ENCODE measurements around the gene DLL3.

Gene DLL3

DNA sequence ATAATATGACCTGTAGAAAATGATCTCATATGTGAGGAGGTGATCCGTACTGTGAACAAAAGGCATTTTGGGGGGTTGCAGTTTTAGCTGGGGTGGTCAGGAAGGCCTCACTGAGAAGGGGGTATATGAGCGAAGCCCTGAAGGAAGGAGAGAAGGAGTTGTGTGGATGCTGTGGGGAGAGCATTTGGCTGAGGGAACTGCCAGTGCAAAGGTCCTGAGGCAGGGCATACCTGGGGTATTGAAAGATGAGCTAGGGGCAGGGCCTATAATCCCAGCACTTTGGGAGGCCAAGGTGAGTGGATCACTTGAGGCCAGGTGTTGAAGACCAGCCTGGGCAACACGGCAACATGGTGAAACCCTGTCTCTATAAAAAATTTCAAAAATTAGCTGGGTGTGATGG, 18.7 kb downstream of the DLL3 start:
- DNase-seq (ENCODE audit: low read depth), result no peak

DNA sequence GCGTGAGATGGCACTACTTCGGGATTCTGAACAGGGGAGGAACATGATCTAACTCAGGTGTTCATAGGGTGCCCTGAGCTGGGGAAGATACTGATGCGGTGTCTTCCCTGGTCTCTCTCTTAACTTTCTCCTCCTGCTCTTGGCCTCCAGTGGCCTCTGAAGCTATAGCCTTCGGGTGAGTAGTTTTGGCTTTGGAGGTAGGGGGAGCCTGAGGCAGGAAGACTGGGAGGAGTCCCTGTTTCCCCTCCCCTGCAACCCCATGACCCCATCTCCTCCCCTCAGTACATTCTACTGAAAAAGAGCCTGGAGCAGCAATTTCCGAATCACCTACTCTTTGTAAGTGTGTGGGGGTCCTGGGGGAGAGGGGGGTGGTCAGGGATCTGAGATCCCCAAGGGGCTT, 19.7 kb downstream of the DLL3 start:
- no peak for DNase-seq (ENCODE audit: low read depth)

DNA sequence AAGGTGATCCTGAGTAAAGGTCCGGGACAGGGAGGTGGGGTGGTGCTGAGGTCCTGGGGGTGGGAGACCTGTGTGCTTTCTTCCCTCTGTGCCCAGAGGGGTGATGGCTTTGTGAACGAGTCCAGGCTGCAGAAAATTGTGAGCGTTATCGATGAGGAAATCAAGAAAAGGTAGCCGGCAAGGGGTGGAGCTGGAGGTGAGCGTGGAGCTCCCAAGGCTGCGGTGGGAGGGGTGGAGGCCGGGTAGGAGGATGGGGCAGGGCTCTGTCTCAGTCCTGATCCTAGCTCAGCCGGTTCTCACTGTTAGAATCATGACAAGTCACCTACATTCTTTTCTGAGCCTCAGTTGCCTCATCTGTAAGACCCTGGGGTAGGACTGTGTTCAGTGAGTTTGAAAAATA, 20.2 kb downstream of the DLL3 start:
- no peak for DNase-seq (ENCODE audit: low read depth)

DNA sequence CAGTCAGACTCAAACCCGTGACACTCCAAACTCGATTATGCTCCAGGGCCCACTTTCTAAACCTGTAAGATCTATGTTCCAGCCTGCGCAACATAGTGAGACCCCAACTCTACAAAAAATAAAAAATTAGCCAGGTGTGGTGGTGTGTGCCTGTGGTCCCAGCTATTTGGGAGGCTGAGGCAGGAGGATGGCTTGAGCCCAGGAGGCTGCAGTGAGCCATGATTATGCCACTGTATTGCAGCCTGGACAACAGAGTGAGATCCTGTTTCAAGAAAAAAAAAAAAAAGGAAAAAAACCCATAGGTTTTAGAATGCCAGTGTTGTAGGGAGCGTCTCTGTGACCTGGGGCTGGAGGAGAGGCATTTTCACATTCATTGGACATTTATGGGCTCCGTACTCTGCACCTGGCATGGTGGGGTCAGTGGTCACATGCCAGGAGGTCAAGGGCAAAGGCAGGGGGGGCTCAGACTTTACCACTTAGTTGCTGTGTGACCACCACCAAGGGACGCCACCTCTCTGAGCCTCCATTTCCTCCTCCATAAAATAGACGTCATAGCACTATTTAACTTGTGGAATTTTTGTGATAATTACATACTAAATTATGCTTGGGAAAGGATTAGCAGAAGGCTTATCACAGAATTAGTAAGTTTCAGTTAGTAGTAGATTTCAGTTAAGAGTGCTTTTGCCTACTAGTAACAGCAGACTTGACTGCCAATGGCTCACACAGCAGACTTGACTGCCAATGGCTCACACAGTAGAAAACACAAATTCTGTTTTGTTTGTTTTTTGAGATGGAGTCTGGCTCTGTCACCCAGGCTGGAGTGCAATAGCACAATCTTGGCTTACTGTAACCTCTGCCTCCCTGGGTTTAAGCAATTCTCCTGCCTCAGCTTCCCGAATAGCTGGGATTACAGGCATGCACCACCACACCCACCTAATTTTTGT, 22.1 kb downstream of the DLL3 start:
- no peak for DNase-seq (ENCODE audit: low read depth)

DNA sequence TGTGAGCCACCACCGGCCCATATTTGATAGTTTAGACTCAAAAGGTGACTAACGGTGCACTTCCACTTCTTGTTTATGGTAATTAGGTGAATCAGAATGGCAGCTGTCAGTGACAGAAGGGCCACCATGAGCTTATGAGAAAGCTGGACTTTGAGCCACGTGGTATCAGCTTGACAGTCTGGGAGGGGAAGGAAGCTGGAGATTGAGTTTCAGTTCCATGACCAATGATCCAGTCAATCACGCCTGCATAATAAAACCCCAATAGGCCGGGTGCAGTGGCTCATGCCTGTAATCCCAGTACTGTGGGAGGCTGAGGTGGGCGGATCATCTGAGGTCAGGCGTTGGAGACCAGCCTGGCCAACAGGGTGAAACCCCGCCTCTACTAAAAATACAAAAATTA, 25.7 kb downstream of the DLL3 start:
- DNase-seq (ENCODE audit: low read depth), result no peak

DNA sequence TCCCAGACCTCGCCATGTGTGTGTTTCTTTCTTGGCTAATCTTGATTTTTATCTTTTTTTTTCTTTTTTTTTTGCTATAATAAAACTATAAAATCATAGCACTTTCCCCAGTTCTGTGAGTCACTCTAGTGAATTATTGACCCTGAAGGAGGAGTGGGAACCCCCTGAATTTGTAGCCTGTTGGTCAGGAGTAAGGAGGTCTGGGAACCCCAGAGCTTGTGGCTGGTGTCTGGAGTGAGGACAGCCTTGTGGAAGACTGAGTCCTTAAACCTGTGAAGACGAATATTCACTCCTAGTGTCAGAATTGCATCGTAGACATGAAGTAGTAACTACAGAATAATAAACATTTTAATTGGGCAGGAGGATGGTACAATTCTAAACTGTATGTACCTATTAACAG, 26.5 kb downstream of the DLL3 start:
- DNase-seq (ENCODE audit: low read depth), result no peak

DNA sequence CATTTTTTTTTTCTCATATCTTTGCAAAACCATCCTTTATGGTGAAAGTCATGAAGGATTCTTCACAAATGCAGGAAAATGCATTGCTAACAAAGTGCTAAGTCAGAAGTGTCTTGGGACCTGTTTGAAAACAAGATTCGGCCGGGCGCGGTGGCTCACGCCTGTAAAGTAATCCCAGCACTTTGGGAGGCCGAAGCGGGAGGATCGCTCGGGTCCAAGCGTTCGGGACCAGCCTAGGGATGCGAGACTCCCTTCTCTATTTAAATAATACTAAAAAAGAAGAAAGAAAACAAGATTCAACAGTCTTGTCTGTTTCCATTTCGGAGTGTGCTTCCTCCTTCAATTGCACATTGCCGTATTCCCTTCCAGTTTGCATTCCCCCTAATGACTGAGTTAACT, 33.1 kb downstream of the DLL3 start:
- DNase-seq (ENCODE audit: low read depth), result no peak

DNA sequence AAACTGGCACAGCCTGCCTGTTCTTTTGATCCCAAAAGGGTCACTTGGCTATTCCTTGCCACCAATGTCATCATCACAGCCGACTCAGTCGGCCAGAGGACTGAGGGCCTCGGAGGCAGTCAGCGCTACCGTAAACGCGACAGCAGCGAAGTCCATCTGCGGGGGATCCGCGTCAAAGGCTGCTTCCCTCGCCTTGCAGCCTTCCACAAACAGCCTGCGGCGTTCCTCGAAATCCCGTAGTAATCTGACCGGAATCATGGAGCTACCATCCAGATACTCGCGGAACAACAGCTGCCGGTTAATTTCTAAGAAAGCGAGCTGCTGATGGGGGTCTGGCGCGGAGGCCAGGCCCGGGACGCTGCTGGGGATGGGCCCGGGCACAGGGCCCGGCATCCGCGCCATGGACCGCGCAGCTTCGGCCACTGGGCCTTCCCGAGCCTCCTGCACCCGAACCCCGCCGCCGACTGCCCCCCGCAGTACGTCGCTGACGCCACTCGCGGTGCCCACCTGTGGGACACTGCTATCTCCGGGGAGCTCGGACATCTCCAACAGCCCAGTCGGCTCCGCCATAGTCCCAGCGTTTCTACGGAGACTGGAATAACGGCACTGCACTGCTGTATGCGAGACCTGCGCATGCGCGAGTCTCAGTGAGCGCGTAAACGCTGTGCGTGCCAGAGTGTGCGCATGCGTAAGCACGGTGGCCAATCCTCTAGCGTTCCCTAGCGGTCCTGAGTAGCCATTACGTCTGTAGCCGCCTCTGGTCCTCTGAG, 33.7 kb downstream of the DLL3 start, which contains the start of gene EID2B:
EID2B (minus strand) TSS at position 620 of the 770 bp plus-strand sequence; CDS start at position 570, 50 bp downstream.
- peak; percentile 91 for DNase-seq (ENCODE audit: low read depth)

DNA sequence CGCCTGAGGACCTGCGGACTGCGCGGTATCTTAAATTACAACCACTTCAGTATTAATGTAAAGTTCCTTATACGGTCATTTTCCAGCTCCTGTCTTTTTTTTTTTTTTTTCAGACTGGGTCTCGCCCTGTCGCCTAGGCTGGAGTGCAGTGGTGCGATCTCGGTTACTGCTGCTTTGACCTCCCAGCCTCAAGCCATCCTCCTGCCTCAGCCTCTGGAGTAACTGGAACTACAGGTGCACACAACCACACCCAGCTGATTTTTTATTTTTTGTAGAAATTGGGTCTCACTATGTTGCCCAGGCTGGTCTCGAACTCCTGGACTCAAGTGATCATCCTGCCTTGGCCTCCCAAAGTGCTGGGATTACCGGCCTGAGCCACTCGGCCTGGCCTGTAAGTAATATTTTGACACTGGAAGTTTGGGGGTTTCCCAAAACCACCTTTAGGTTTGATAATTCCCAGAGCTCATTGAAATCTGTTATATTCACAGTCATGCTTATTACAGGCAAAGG, 34.3 kb downstream of the DLL3 start:
- DNase-seq (ENCODE audit: low read depth), result no peak

DNA sequence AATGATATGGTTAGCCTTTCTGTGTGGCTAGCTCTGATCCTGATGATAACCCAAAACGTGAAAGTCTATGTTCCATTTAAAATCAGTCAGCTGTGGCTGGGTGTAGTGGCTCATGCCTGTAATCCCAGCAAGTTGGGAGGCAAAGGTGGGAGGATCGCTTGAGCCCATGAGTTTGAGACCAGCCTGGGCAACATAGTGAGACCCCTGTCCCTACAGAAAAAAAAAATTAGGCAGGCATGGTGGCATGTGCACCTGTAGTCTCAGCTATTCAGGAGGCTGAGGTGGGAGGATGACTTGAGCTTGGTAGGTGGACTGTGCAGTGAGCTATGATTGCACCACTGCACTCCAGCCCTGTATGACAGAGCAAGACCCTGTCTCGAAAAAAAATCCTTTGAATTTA, 35.0 kb downstream of the DLL3 start:
- no peak for DNase-seq (ENCODE audit: low read depth)

DNA sequence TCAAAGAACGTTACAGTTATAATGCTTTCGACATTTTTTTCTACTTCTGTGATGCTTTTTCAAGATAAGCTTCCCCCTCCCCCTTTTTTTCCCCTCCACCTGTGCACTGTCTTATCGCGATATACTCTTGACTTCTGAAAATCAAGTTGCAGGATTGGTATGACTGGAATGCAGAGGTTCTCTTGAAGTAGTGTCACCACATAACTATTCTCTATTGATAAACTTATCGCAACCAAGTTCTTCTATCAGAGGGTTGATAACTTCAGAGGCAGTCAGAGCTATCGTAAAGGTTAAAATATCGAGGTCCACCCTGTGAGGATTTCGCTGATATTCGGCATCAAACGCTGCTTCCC, 40.4 kb downstream of the DLL3 start:
- DNase-seq (ENCODE audit: low read depth), result no peak

DNA sequence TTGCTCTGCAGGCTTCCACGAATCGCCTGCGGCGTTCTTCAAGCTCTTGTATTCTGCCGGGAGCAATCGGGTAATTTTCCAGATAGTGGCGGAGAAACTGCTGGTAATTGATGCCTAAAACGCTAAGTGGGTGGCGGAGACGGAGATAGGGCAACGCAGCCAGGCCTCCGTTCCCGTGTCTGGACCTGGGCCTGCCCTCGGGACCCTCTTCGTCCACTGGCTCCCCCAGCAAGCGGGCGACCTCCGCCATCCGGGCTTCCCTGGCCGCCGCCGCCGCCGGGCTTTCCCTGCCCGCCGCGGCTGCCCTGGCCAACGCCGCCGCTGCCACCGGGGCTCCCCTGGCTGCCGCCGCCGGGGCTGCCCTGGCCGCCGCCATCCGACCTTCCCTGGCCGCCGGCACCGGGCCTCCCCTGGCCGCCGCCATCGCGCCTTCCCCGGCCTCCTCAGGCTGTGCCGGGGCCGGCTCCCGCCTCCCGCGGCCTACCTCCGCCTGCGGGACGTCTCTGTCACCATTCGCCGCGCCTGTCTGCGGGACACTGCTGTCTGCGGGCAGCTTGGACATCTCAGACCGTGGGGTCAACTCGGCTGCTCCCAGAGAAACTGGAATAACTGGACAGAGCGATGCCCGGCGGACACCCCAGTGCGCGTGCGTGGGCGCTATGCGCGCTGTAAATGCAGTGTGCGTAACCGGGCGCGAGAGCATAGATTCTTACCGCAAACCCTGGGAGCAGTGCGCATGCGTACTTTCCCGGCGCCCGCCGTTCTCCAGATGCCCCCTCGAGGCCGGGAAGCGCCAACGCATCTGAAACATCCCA, 41.0 kb downstream of the DLL3 start, which contains the start of gene EID2:
EID2 (minus strand) TSS at position 644 of the 815 bp plus-strand sequence; CDS start at position 562, 82 bp downstream.
- peak; percentile 94 for DNase-seq (ENCODE audit: low read depth)

DNA sequence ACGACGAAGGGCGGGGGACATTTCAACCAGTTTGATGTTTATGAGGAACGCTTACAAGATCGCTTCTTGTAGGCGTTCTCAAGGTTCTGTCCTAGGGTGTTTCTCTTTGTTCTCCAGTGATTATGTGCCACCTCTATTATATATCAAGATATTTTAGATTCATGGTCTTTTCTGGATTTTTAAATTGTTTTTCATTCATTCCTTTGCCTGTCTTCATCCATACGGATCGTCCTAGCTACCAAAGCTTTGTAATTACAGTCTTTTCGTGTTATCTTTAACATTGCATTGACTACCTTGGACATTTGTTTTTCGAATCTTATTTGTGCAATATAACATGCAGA, 41.6 kb downstream of the DLL3 start:
- DNase-seq (ENCODE audit: low read depth), result no peak

DNA sequence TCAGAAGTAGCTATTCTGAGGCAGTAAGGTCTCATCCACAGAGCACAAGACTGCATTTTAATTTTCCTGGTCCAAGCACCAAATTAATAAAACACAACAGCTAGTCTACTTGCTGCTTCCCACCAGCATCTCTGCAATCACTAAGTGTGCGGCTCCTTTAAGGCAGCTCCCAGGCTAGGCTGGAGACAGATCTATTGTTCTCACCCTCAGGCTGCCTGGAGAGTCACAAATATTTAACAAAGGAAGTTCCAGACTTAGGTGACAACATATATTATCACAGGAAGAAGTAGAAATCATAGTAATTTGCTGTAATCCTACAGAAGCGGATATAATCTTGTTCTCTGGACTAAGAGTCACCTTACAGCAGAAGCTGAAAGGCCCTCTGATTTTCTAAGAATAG, 43.5 kb downstream of the DLL3 start:
- DNase-seq (ENCODE audit: low read depth), result no peak

DNA sequence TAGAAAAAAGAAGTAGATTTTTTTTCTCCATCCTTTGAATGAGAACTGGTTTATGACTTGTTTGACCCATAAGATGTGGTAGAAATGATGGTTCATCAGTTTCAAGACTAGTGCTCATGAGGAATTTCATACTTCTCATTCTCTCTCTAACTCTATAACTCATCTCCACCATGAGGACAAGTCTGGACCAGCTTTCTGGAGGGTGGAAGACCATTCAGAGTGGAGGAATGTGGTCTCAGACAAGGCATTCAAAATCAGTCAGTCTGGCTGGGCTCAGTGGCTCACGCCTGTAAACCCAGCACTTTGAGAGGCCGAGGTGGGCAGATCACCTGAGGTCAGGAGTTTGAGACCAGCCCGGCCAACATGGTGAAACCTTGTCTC, 44.7 kb downstream of the DLL3 start:
- DNase-seq (ENCODE audit: low read depth), result no peak

DNA sequence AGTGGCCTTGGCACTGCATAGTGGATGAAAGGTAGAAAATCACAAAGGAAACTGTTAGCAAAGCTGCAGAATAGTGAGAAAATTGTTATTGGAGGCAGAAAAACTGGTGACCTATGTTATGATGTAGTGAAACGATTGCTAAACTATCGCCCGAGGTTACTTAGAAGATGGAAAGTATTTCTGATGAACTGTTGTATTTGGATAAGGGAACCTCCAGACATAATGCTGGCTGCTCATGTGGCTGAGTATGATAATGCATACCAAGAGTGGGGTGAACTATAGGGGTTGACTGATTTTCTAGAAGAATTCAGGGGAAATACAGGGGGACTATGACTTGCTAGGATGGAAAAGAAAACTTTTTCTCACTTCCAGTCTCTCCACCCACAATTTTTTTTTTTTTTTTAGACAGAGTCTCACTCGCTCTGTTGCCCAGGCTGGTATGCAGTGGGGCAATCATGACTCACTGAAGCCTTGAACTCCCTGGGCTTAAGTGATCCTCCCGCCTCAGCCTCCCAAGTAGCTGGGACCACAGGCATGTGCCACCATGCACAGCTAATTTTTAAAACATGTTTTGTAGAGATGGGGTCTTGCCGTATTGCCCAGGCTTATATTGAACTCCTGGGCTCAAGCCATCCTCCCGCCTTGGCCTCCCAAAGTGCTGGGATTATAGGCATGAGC, 45.6 kb downstream of the DLL3 start:
- DNase-seq (ENCODE audit: low read depth), result no peak

DNA sequence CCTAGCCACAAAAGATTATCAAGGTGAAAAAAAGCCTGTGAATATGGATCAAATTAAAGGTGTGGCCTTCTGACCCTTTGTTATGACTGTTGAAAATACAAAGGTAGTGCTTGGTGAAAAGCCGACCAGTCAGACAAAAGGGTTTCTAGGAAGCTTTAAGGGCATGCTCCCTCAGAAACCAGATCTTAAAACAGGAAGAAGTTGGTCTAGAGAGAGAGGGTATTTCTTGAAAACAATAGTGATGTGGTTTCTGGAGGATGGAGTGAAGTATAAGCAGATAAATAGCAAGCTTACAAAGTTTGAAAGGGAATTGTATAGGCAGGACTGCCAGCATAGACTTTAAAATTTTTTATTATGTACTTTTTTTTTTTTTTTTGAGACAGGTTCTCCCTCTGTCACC, 46.2 kb downstream of the DLL3 start:
- DNase-seq (ENCODE audit: low read depth), result no peak

DNA sequence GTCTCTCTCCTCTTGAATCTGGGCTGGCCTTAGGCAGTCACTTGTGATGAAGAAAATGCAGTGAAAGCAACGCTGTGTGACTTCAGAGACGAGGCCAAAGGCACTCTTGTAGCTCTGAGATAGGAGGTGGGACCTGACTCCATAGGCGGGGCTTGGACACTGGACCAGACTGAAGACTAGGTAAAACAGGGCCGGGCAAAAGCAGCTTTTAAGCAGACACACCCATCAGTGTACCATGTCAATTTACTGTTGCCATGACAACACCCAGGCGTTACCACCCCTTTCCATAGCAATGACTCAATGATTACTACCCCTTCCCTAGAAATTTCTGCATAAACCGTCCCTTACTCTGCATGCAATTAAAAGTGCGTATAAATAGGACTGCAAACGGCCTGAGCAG, 47.9 kb downstream of the DLL3 start:
- DNase-seq (ENCODE audit: low read depth), result no peak

DNA sequence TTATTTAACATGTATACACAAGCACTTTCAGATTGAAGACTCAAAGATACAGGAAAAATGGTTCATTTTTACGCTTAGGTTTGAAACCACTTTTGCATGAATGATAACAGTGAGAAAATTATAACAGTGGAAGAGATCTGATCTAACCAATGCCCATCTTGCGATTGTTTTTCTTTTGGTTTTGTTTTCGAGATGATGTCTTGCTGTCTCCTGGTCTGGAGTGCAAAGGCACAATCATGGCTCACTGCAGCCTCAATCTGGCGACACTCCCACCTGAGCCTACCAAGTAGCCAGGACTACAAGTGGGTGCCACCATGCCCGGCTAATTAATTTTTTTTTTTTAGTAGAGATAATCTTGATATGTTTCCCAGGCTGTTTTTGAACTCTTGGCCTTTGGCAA, 51.5 kb downstream of the DLL3 start:
- DNase-seq (ENCODE audit: low read depth), result no peak

DNA sequence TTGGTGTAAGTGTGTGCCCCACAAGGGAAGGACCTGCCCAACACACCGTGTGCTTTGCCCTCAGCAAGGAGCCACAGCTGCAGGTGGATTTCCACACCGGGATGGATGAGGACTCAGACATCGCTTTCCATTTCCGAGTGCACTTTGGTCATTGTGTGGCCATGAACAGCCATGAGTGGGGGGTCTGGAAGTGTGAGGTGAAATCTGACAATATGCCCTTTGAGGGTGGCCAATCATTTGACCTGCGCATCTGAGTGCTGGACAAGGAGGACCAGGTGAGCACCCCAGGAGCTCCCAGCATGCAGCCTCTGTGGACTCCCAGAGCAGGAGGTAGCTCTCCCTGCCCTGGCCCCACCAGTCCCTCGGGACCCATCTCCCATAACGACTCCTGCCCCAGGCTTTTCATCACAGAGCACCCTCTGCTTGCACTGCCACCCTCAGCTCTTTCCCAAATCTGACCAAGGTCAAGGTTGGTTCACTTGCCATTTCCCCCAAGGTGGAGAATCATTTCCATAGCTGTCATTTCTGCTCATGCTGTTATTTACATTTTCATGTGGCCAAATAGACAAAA, 54.4 kb downstream of the DLL3 start:
- DNase-seq (ENCODE audit: low read depth), result no peak

DNA sequence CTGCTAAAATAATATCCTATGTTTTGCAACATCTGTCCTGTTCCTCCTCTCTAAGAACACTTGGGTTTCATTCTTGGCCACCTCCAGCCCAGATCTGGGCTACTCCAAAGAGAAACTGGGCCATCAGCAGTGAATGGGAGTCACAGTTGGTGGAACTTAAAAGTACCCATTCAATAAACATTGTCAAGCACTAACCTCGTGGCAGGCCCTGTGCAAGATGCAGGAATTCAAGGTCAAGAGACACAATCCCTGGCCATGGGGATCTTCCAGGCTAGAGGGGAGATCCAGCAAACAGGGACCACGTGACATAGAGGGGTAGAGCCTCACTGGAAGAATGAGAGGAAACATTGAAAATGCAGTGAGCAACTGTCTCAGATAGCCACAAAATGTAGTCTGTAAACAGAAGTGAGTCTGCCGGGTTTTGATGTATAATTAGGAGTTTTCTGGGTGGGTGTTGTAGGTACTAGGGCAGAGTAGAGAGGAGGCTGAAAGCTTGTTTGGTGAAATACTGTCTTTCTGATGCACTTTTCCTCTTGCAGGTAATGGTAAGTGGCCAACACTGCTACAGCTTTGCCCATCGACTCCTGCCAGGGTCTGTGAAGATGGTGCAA, 56.1 kb downstream of the DLL3 start:
- no peak for DNase-seq (ENCODE audit: low read depth)

All from stimulated activated CD8-positive, alpha-beta memory T cell treated with anti-CD3 and anti-CD28 coated beads, Interleukin-15, amount 100 ng/mL, for 24 hours (primary cell).